Kidney (tissue), 14 donors: ENCODE results near the gene SCGN. TPM values are rescaled to one million over a fixed set of nuclear protein-coding genes. Genes with fewer than 3 reads are reported as not detected.

Experiments used
- DNase-seq, 5 donors: peaks; one replicate each; pipeline ENCODE4 v3.0.0-alpha.2; 2013 to 2020
- FAIRE-seq: peaks from 2 replicates; lab custom pipeline; 2012; peaks lifted over from hg19 to GRCh38; lab: Jason Lieb, UNC
- H3K27ac ChIP-seq, 2 donors: one replicate each; pipeline ENCODE4 v1.7.0; 2013; ENCODE audit warnings: low read depth in 2 of 2, low read length in 2 of 2, inconsistent platforms in 1 of 2
- H3K27me3 ChIP-seq: one replicate; pipeline ENCODE4 v1.7.1; 2013; ENCODE audit warnings: low read length, inconsistent platforms; ENCODE audit not compliant: control insufficient read depth, insufficient read depth
- H3K36me3 ChIP-seq, 3 donors: one replicate each; pipeline versions ENCODE4 v1.7.0 to v1.7.1; 2013; ENCODE audit warnings: low read length in 3 of 3, control low read depth in 1 of 3, inconsistent platforms in 1 of 3; ENCODE audit not compliant: insufficient read depth in 3 of 3, control insufficient read depth in 2 of 3
- H3K4me1 ChIP-seq, 3 donors: one replicate each; pipeline versions ENCODE4 v1.7.0 to v1.7.1; 2013; ENCODE audit warnings: low read length in 3 of 3, inconsistent platforms in 1 of 3, low read depth in 1 of 3; ENCODE audit not compliant: control insufficient read depth in 2 of 3, insufficient read depth in 2 of 3
- H3K4me3 ChIP-seq, 3 donors: one replicate each; pipeline versions ENCODE4 v1.7.0 to v1.8.1; 2013; ENCODE audit warnings: low read length in 3 of 3, control low read depth in 1 of 3, inconsistent platforms in 1 of 3
- H3K9ac ChIP-seq, 3 donors: one replicate each; pipeline versions ENCODE4 v1.7.0 to v1.7.1; 2013; ENCODE audit warnings: low read length in 3 of 3, control low read depth in 1 of 3, inconsistent platforms in 1 of 3
- H3K9me3 ChIP-seq, 3 donors: one replicate each; pipeline versions ENCODE4 v1.7.0 to v1.7.1; 2013; ENCODE audit warnings: low read length in 3 of 3, control low read depth in 1 of 3, inconsistent platforms in 1 of 3; ENCODE audit not compliant: control insufficient read depth in 2 of 3, insufficient read depth in 1 of 3
- intact Hi-C: fragments of 100-400 bp; cut with DNase I; formaldehyde crosslinking; loops from one replicate; pipeline ENCODE4 v1.11.1; 2022
- polyA plus RNA-seq: library from polyadenylated mRNA; stranded (reverse); fragments of 350-450 nt; fragmentation: Illumina TruSeq; extraction: RNeasy Lipid Tissue Mini Kit (QIAGEN cat#74804); gene quantifications from one replicate; pipeline ENCODE4 v1.2.3, GENCODE V29; 2014; ENCODE audit warnings: low read depth, low replicate concordance; ENCODE audit not compliant: insufficient read depth
- total RNA-seq: library from RNA; stranded (reverse); fragmentation: NEBNext Ultra II Directional; extraction: Animal tissue kit (Norgen Biotek cat#: 25700); gene quantifications from one replicate; pipeline ENCODE4 v1.2.1, GENCODE V29; 2021
- TF ChIP-seq, protein P1 (sequence below): IDR thresholded peaks from 3 replicates; pipeline ENCODE4 v1.5.1; 2012; ENCODE audit warnings: mild to moderate bottlenecking, moderate library complexity, borderline replicate concordance; ENCODE audit not compliant: insufficient read depth; ENCODE audit errors: extremely low read depth
- donor health status: control.
- donor health status: control.
- donor health status: control.
- donor health status: control.
- donor health status: control.
- donor health status: DM: yes; HTN: yes; CAD: no.
- donor health status: Normal renal cell carcinoma (clear cell type).

SCGN gene
- total and polyA plus RNA-seq, 2 donors from 2014 or later = 0.90 to 8.7 TPM

DNA sequence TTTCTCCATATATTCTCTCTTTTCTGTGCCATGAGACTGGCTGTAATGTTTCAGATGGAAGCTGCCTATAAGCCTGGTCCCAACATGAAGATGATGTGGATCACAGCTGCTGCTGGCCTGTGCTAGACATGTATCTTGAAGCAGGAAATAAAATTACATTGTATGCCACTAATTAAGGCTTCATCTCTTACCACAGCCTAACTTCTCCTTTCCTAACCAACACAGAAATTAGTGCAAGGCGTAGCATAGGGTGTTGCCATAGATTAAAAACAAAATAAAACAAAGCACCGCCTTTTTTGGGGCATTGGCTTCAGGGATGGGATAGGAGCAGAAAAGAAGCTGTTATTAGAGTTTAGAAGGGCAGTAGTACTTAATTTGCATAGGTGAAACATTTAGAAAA lies 97.8 kb downstream of the SCGN start:
- H3K4me3 ChIP-seq = no peak overlapping the region
- H3K27ac ChIP-seq = no peak overlapping the region
- no peaks in the 10 kb centered on the region for H3K27me3 ChIP-seq
- H3K9ac ChIP-seq = no peak overlapping the region
- no peaks in the 10 kb centered on the region for H3K9me3 ChIP-seq
- H3K36me3 ChIP-seq = no peaks in the 10 kb centered on the region
- intact Hi-C loops = no loop called here
- TF ChIP-seq, protein P1, sequence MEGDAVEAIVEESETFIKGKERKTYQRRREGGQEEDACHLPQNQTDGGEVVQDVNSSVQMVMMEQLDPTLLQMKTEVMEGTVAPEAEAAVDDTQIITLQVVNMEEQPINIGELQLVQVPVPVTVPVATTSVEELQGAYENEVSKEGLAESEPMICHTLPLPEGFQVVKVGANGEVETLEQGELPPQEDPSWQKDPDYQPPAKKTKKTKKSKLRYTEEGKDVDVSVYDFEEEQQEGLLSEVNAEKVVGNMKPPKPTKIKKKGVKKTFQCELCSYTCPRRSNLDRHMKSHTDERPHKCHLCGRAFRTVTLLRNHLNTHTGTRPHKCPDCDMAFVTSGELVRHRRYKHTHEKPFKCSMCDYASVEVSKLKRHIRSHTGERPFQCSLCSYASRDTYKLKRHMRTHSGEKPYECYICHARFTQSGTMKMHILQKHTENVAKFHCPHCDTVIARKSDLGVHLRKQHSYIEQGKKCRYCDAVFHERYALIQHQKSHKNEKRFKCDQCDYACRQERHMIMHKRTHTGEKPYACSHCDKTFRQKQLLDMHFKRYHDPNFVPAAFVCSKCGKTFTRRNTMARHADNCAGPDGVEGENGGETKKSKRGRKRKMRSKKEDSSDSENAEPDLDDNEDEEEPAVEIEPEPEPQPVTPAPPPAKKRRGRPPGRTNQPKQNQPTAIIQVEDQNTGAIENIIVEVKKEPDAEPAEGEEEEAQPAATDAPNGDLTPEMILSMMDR = no peak
- no peak for DNase-seq
- H3K4me1 ChIP-seq = no peaks in the 10 kb centered on the region
- no peak for FAIRE-seq

GRCh38 chr6:25750906-25751305 lies 98.9 kb downstream of the SCGN start:
- DNase-seq (no peak), FAIRE-seq (no peak)
- TF ChIP-seq, protein P1 = no peak
- Histone ChIP-seq H3K27ac (no peak overlapping the region), H3K9ac (no peak overlapping the region), H3K9me3 (no peaks in the 10 kb centered on the region), H3K4me1 (no peaks in the 10 kb centered on the region), H3K27me3 (no peaks in the 10 kb centered on the region), H3K36me3 (no peaks in the 10 kb centered on the region), H3K4me3 (no peak overlapping the region)
- intact Hi-C loops = no loop called here

Other genes with a start within 250 kb of the SCGN start
- 1.8 TPM for gene SLC17A4, start 102.5 kb downstream of the SCGN start, total RNA-seq
- 0.88 TPM for gene SLC17A4, start 102.5 kb downstream of the SCGN start, polyA plus RNA-seq
- 26.3 TPM for gene SLC17A1, start 179.8 kb downstream of the SCGN start, total RNA-seq
- gene SLC17A1, start 179.8 kb downstream of the SCGN start, polyA plus RNA-seq = 109 TPM
- 14.0 TPM for gene SLC17A3, start 222.0 kb downstream of the SCGN start, total RNA-seq
- gene SLC17A3, start 222.0 kb downstream of the SCGN start, polyA plus RNA-seq = 149 TPM